Lower leg skin (tissue), 4 donors: ENCODE data around the gene FHAD1. TPM values are rescaled to one million over a fixed set of nuclear protein-coding genes. Genes with fewer than 3 reads are reported as not detected.

Experiments used
- DNase-seq, 2 donors: peaks; one replicate each; pipeline ENCODE4 v3.0.0-alpha.2; 2019; ENCODE audit warnings: low spot score in 2 of 2
- H3K4me3 ChIP-seq: fragments of 200-600 bp; sonication (generic); 2 replicates; pipeline ENCODE4 v1.5.1; 2017; ENCODE audit warnings: mild to moderate bottlenecking, low read depth; ENCODE audit not compliant: poor library complexity, severe bottlenecking
- POLR2A ChIP-seq, 2 donors: fragments of 450-650 bp; IDR thresholded peaks; one replicate each; pipeline ENCODE4 v1.6.1; 2016 to 2017; ENCODE audit warnings: antibody characterized with exemption in 2 of 2, mild to moderate bottlenecking in 1 of 2, moderate library complexity in 1 of 2
- whole genome bisulfite sequencing, 2 donors: methylation state at CpG; one replicate each; pipeline ENCODE4 v1.1.5; 2018; 5-methylcytosine and 5-hydroxymethylcytosine counted together
- intact Hi-C: fragments of 100-400 bp; cut with DNase I; formaldehyde crosslinking; loops from one replicate; pipeline ENCODE4 v1.15.0; 2023; ENCODE audit warnings: low total_unique reads
- total RNA-seq, 4 donors: library from RNA; depleted of rRNA; stranded (reverse); fragments of >200 nt; gene quantifications; one replicate each; pipeline ENCODE4 v1.1.0, GENCODE V29; 2016
- TF ChIP-seq, protein P1 (sequence below), 3 donors: fragments of 450-650 bp; IDR thresholded peaks; one replicate each; pipeline ENCODE4 v1.5.1; 2016; ENCODE audit warnings: antibody characterized with exemption in 3 of 3, mild to moderate bottlenecking in 3 of 3, moderate library complexity in 2 of 3

The FHAD1 gene
- total RNA-seq, 4 donors from 2014 or later, result 0.52 to 2.0 TPM; not detected in 2

DNA sequence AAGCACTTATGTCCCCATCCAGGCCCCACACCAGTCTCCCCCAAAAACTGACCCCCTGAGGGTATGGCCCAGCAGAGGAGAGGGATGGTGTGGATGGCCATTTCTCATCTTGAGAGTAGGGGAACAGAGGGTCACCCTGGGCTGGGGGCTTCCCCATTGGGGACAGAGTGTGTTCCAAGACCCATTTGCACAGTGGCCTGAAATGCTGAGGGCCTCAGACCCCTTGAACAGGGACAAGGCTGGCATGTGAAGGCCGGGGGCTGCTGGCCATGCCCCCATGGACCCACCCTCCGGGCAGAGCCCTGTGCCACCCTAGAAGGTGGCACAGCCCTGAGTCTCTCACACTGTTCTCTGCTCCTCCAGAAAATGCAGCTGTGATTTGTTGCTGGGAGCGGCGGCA lies 199.2 kb downstream of the FHAD1 start:
- intact Hi-C loops, result no loop called here
- DNase-seq, result no peak
- H3K4me3 ChIP-seq, result no peak overlapping the region
- WGBS, 2 donors, result 77 to 100% methylated on average over 2 to 4 of the region's 4 CpGs
- TF ChIP-seq, protein P1, sequence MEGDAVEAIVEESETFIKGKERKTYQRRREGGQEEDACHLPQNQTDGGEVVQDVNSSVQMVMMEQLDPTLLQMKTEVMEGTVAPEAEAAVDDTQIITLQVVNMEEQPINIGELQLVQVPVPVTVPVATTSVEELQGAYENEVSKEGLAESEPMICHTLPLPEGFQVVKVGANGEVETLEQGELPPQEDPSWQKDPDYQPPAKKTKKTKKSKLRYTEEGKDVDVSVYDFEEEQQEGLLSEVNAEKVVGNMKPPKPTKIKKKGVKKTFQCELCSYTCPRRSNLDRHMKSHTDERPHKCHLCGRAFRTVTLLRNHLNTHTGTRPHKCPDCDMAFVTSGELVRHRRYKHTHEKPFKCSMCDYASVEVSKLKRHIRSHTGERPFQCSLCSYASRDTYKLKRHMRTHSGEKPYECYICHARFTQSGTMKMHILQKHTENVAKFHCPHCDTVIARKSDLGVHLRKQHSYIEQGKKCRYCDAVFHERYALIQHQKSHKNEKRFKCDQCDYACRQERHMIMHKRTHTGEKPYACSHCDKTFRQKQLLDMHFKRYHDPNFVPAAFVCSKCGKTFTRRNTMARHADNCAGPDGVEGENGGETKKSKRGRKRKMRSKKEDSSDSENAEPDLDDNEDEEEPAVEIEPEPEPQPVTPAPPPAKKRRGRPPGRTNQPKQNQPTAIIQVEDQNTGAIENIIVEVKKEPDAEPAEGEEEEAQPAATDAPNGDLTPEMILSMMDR (IDR thresholded peaks at IDR 0.05), result no peak
- no peak for TF ChIP-seq POLR2A (IDR thresholded peaks at IDR 0.05)

Other genes starting within 250 kb of the FHAD1 start
- gene TMEM51, start 93.5 kb upstream of the FHAD1 start, total RNA-seq, result 10 to 100 TPM in 1 of 4 donors, 1 to 10 TPM in 3; 8.5 to 10.3 (median 9.1) TPM
- 10 to 100 TPM; 38.9 to 55.7 (median 43.5) TPM for gene EFHD2, start 162.7 kb downstream of the FHAD1 start, total RNA-seq
- gene CTRC, start 191.2 kb downstream of the FHAD1 start, total RNA-seq, result not detected
- gene CELA2A, start 209.5 kb downstream of the FHAD1 start, total RNA-seq, result not detected
- under 1 TPM in 1 of 4 donors, not detected in 3; 0.49 TPM for gene CELA2B, start 228.9 kb downstream of the FHAD1 start, total RNA-seq